ENCODE measurements around the gene CDH4. TPM values are rescaled to one million over a fixed set of nuclear protein-coding genes. Genes with fewer than 3 reads are reported as not detected.

The CDH4 gene
- total and polyA plus RNA-seq, 2 of the 4 experiments (the other 2 are of a cell fraction), result 1.6 to 3.5 TPM

DNA sequence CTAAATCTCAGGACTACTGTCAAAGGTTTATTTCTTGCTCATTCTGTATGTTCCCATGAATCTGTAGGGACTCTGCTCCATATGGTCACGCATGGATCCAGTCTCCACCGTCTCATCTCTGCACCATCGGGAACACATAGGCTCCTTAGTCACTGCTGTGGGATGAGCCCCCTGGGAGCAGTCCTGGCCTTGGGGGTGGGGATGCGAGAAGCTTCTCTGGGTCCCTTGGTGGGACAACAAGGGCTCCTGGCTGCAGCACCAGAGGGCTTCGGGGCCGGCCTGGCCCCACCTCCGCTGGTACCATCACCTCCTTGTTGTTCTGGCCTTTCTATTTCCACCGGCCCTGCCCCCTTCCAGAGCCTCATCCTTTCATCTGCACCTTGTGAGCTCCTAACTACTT is 148.4 kb downstream of the CDH4 start:
- no peak overlapping the region for H3K4ac ChIP-seq (ENCODE audit: low read depth, low read length)
- POLR2A ChIA-PET (ENCODE audit: unreplicated experiment), result interaction anchor here (0.5 kb wide), 1 partner anchor 13 kb away, joined by 6 read pairs; no protein-coding TSS in a partner anchor

More for the DNA sequence above, 148.4 kb downstream of the CDH4 start:
- ATAC-seq (ENCODE audit: low read depth) (no peak), DNase-seq (no peak)
- in situ Hi-C loops (cut with MboI; ENCODE audit: low sequenced_read_pairs) (no loop called here), intact Hi-C loops (cut with micrococcal nuclease) (no loop called here), dilution Hi-C loops (cut with HindIII; ENCODE audit: low sequenced_read_pairs, unreplicated experiment) (no loop called here)
- Histone ChIP-seq H4K20me1 (ENCODE audit: insufficient read depth, low read length) (no peaks in the 10 kb centered on the region), H2BK120ac (ENCODE audit: low read depth, low read length) (no peak overlapping the region), H3K4me3 (ENCODE audit: insufficient read depth, low read depth, low read length) (no peak overlapping the region), H3K56ac (ENCODE audit: extremely low read depth, insufficient read depth, low read length) (no peak overlapping the region), H4K8ac (ENCODE audit: low read depth in 2 of 2, low read length in 2 of 2) (no peak overlapping the region), H3K9me1 (ENCODE audit: insufficient read depth, low read length) (no peaks in the 10 kb centered on the region), H2BK15ac (ENCODE audit: low read depth, low read length) (no peak overlapping the region), H2BK20ac (ENCODE audit: low read depth, low read length) (no peak overlapping the region), H2BK5ac (ENCODE audit: low read depth, low read length, poor library complexity, severe bottlenecking) (no peak overlapping the region), H3K18ac (ENCODE audit: low read depth, low read length) (no peak overlapping the region), H4K5ac (ENCODE audit: low read depth, low read length) (no peak overlapping the region), H3K23ac (ENCODE audit: low read depth, low read length) (no peak overlapping the region), H2AK5ac (ENCODE audit: low read depth, low read length) (no peak overlapping the region), H3K36me3 (ENCODE audit: control insufficient read depth, insufficient read depth, low read length) (no peaks in the 10 kb centered on the region), H3K79me1 (ENCODE audit: low read depth in 1 of 2, low read length in 2 of 2) (no peaks in the 10 kb centered on the region), H3K4me2 (ENCODE audit: low read depth, low read length) (no peak overlapping the region), H4K91ac (ENCODE audit: insufficient read depth, low read depth, low read length) (no peak overlapping the region), H3K9me3 (ENCODE audit: control insufficient read depth, insufficient read depth, low read length) (peaks cover 5% of the 10 kb centered on the region; the same call in 1 of the 2 replicates), H3K27ac (ENCODE audit: insufficient read depth, low read length) (no peak overlapping the region), H2AFZ (replicated peaks; ENCODE audit: low read length, poor library complexity) (no peak overlapping the region), H3K14ac (replicated peaks; ENCODE audit: low read depth, low read length) (no peak overlapping the region), H3K4me1 (ENCODE audit: control insufficient read depth, insufficient read depth, low read length) (no peaks in the 10 kb centered on the region), H2AK9ac (replicated peaks; ENCODE audit: low read depth, low read length, poor library complexity) (no peak overlapping the region), H3K27me3 (ENCODE audit: control insufficient read depth, insufficient read depth, low read length) (no peaks in the 10 kb centered on the region), H3K9ac (ENCODE audit: low read depth, low read length) (no peak overlapping the region)
- TF ChIP-seq MAZ (IDR thresholded peaks at IDR 0.05; ENCODE audit: borderline replicate concordance, low read depth, low read length) (no peak), RFX5 (IDR thresholded peaks at IDR 0.05; ENCODE audit: low read depth, low read length) (no peak), CHD1 (IDR thresholded peaks at IDR 0.05; ENCODE audit: low read depth, low read length) (no peak), FOS (IDR thresholded peaks at IDR 0.05; ENCODE audit: low read depth, low read length) (no peak), NFE2L2 (IDR thresholded peaks at IDR 0.05; ENCODE audit: low read depth, low read length) (no peak), RCOR1 (IDR thresholded peaks at IDR 0.05; ENCODE audit: insufficient replicate concordance, low read length) (no peak), POLR2A (IDR thresholded peaks at IDR 0.05; ENCODE audit: low read depth, low read length) (no peak), SMC3 (IDR thresholded peaks at IDR 0.05; ENCODE audit: low read depth, low read length) (no peak), CEBPB (IDR thresholded peaks at IDR 0.05; ENCODE audit: low read depth, low read length) (no peak)
- TF ChIP-seq, protein P1, sequence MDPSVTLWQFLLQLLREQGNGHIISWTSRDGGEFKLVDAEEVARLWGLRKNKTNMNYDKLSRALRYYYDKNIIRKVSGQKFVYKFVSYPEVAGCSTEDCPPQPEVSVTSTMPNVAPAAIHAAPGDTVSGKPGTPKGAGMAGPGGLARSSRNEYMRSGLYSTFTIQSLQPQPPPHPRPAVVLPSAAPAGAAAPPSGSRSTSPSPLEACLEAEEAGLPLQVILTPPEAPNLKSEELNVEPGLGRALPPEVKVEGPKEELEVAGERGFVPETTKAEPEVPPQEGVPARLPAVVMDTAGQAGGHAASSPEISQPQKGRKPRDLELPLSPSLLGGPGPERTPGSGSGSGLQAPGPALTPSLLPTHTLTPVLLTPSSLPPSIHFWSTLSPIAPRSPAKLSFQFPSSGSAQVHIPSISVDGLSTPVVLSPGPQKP (IDR thresholded peaks at IDR 0.05; ENCODE audit: borderline replicate concordance, low read depth, low read length), result no peak
- TF ChIP-seq, protein P2, sequence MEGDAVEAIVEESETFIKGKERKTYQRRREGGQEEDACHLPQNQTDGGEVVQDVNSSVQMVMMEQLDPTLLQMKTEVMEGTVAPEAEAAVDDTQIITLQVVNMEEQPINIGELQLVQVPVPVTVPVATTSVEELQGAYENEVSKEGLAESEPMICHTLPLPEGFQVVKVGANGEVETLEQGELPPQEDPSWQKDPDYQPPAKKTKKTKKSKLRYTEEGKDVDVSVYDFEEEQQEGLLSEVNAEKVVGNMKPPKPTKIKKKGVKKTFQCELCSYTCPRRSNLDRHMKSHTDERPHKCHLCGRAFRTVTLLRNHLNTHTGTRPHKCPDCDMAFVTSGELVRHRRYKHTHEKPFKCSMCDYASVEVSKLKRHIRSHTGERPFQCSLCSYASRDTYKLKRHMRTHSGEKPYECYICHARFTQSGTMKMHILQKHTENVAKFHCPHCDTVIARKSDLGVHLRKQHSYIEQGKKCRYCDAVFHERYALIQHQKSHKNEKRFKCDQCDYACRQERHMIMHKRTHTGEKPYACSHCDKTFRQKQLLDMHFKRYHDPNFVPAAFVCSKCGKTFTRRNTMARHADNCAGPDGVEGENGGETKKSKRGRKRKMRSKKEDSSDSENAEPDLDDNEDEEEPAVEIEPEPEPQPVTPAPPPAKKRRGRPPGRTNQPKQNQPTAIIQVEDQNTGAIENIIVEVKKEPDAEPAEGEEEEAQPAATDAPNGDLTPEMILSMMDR (conservative IDR thresholded peaks at IDR 0.05; ENCODE audit: low read depth, low read length), result no peak
- BruUV-seq (replicated peaks), result no TSS peak
- CTCF ChIA-PET, result no interaction called here
- 66% methylated on average over 5 of the region's 8 CpGs; no CpG with 5 or more reads in 1 of the 2 experiments for WGBS, 2 experiments (ENCODE audit: extremely low coverage in 2 of 2, insufficient read length in 1 of 2)

Data from IMR-90 (cell line).